ENCODE measurements around the gene SSB. TPM values are rescaled to one million over a fixed set of nuclear protein-coding genes. Genes with fewer than 3 reads are reported as not detected.

SSB gene
- total and polyA plus RNA-seq, 2 of the 13 experiments (the other 11 are each of a cell fraction or from before 2014, with no cell fraction given) = 109 to 208 TPM

DNA sequence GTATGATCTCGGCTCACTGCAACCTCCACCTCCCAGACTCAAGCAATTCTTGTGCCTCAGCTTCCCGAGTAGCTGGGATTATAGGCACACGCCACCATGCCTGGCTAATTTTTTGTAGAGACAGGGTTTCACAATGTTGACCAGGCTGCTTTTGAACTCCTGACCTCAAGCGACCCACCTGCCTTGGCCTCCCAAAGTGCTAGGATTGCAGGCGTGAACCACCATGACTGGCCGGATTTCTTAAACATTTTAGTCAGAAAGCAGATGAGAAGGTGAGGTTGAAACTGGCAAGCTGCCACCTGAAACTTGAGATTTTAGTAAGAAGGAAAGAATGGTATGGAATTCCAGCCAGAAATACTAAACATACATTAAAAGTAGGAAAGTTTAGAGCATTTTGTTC lies 33.1 kb upstream of the SSB start (continued):
- TF ChIP-seq TOE1 (CRISPR knock-in tag; IDR thresholded peaks at IDR 0.05) = no peak
- TF ChIP-seq, protein P1, sequence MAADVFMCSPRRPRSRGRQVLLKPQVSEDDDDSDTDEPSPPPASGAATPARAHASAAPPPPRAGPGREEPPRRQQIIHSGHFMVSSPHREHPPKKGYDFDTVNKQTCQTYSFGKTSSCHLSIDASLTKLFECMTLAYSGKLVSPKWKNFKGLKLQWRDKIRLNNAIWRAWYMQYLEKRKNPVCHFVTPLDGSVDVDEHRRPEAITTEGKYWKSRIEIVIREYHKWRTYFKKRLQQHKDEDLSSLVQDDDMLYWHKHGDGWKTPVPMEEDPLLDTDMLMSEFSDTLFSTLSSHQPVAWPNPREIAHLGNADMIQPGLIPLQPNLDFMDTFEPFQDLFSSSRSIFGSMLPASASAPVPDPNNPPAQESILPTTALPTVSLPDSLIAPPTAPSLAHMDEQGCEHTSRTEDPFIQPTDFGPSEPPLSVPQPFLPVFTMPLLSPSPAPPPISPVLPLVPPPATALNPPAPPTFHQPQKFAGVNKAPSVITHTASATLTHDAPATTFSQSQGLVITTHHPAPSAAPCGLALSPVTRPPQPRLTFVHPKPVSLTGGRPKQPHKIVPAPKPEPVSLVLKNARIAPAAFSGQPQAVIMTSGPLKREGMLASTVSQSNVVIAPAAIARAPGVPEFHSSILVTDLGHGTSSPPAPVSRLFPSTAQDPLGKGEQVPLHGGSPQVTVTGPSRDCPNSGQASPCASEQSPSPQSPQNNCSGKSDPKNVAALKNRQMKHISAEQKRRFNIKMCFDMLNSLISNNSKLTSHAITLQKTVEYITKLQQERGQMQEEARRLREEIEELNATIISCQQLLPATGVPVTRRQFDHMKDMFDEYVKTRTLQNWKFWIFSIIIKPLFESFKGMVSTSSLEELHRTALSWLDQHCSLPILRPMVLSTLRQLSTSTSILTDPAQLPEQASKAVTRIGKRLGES (CRISPR knock-in tag; IDR thresholded peaks at IDR 0.05; ENCODE audit: borderline replicate concordance) = no peak
- peak; percentile 74 for TF ChIP-seq BCL6 (CRISPR knock-in tag; IDR thresholded peaks at IDR 0.05)
- TF ChIP-seq, protein P2, sequence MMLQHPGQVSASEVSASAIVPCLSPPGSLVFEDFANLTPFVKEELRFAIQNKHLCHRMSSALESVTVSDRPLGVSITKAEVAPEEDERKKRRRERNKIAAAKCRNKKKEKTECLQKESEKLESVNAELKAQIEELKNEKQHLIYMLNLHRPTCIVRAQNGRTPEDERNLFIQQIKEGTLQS (CRISPR knock-in tag; IDR thresholded peaks at IDR 0.05) = no peak
- TF ChIP-seq SOX6 (IDR thresholded peaks at IDR 0.05) = no peak
- TF ChIP-seq SOX6 (CRISPR knock-in tag; IDR thresholded peaks at IDR 0.05) = peak; percentile 34
- TF ChIP-seq ZNF567 (CRISPR knock-in tag; IDR thresholded peaks at IDR 0.05; ENCODE audit: borderline replicate concordance) = no peak
- TF ChIP-seq SALL1 (CRISPR knock-in tag; IDR thresholded peaks at IDR 0.05) = peak; percentile 49
- TF ChIP-seq NONO (IDR thresholded peaks at IDR 0.05) = no peak
- 0 out of 2 replicates have a peak, but pooled peaks have one; percentile 29 for TF ChIP-seq NONO (CRISPR knock-in tag; conservative IDR thresholded peaks at IDR 0.05)
- TF ChIP-seq REL (CRISPR knock-in tag; conservative IDR thresholded peaks at IDR 0.05) = no peak
- TF ChIP-seq, protein P3, sequence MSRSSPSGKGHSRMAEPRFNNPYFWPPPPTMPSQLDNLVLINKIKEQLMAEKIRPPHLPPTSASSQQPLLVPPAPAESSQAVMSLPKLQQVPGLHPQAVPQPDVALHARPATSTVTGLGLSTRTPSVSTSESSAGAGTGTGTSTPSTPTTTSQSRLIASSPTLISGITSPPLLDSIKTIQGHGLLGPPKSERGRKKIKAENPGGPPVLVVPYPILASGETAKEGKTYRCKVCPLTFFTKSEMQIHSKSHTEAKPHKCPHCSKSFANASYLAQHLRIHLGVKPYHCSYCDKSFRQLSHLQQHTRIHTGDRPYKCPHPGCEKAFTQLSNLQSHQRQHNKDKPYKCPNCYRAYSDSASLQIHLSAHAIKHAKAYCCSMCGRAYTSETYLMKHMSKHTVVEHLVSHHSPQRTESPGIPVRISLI (CRISPR knock-in tag; IDR thresholded peaks at IDR 0.05; ENCODE audit: borderline replicate concordance) = peak; percentile 55; the same call in 1 of the 2 replicates
- TF ChIP-seq, protein P4, sequence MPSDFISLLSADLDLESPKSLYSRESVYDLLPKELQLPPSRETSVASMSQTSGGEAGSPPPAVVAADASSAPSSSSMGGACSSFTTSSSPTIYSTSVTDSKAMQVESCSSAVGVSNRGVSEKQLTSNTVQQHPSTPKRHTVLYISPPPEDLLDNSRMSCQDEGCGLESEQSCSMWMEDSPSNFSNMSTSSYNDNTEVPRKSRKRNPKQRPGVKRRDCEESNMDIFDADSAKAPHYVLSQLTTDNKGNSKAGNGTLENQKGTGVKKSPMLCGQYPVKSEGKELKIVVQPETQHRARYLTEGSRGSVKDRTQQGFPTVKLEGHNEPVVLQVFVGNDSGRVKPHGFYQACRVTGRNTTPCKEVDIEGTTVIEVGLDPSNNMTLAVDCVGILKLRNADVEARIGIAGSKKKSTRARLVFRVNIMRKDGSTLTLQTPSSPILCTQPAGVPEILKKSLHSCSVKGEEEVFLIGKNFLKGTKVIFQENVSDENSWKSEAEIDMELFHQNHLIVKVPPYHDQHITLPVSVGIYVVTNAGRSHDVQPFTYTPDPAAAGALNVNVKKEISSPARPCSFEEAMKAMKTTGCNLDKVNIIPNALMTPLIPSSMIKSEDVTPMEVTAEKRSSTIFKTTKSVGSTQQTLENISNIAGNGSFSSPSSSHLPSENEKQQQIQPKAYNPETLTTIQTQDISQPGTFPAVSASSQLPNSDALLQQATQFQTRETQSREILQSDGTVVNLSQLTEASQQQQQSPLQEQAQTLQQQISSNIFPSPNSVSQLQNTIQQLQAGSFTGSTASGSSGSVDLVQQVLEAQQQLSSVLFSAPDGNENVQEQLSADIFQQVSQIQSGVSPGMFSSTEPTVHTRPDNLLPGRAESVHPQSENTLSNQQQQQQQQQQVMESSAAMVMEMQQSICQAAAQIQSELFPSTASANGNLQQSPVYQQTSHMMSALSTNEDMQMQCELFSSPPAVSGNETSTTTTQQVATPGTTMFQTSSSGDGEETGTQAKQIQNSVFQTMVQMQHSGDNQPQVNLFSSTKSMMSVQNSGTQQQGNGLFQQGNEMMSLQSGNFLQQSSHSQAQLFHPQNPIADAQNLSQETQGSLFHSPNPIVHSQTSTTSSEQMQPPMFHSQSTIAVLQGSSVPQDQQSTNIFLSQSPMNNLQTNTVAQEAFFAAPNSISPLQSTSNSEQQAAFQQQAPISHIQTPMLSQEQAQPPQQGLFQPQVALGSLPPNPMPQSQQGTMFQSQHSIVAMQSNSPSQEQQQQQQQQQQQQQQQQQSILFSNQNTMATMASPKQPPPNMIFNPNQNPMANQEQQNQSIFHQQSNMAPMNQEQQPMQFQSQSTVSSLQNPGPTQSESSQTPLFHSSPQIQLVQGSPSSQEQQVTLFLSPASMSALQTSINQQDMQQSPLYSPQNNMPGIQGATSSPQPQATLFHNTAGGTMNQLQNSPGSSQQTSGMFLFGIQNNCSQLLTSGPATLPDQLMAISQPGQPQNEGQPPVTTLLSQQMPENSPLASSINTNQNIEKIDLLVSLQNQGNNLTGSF (CRISPR knock-in tag; IDR thresholded peaks at IDR 0.05) = no peak
- peak; percentile 48; the same call in 1 of the 2 replicates for TF ChIP-seq PITX1 (CRISPR knock-in tag; IDR thresholded peaks at IDR 0.05)
- no peak for TF ChIP-seq ZNF383 (CRISPR knock-in tag; IDR thresholded peaks at IDR 0.05; ENCODE audit: borderline replicate concordance)

Data from HepG2 (cell line).